B cell (primary cell): ENCODE results near the gene NDUFB10.

ENCODE experiments used
- EZH2 ChIP-seq: IDR thresholded peaks from 2 replicates; pipeline ENCODE4 v1.6.1; 2012; ENCODE audit warnings: borderline replicate concordance, low read depth, mild to moderate bottlenecking, moderate library complexity, low read length; ENCODE audit not compliant: insufficient read depth, poor library complexity, severe bottlenecking
- TF ChIP-seq, protein P1 (sequence below): fragments of 200-600 bp; IDR thresholded peaks from one replicate; pipeline ENCODE4 v1.8.0; 2022; ENCODE audit warnings: antibody characterized with exemption, mild to moderate bottlenecking

- TF ChIP-seq, protein P1, sequence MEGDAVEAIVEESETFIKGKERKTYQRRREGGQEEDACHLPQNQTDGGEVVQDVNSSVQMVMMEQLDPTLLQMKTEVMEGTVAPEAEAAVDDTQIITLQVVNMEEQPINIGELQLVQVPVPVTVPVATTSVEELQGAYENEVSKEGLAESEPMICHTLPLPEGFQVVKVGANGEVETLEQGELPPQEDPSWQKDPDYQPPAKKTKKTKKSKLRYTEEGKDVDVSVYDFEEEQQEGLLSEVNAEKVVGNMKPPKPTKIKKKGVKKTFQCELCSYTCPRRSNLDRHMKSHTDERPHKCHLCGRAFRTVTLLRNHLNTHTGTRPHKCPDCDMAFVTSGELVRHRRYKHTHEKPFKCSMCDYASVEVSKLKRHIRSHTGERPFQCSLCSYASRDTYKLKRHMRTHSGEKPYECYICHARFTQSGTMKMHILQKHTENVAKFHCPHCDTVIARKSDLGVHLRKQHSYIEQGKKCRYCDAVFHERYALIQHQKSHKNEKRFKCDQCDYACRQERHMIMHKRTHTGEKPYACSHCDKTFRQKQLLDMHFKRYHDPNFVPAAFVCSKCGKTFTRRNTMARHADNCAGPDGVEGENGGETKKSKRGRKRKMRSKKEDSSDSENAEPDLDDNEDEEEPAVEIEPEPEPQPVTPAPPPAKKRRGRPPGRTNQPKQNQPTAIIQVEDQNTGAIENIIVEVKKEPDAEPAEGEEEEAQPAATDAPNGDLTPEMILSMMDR, result no peak
- TF ChIP-seq EZH2, result no peak
Observed at GRCh38 chr16:1915732-1916639, 43.4 kb upstream of the NDUFB10 start.
